HCT116 (cell line): ENCODE results near the gene METTL3. TPM values are rescaled to one million over a fixed set of nuclear protein-coding genes. Genes with fewer than 3 reads are reported as not detected.

Source experiments
- ATAC-seq: fragments of 200-7000 bp; cut with Tn5 transposase; 2 replicates; pipeline ENCODE4 v1.9.1; 2020; ENCODE audit warnings: mild to moderate bottlenecking, moderate library complexity
- BruUV-seq: library from RNA; stranded (reverse); fragments of 400-500 nt; replicated peaks from 2 replicates; lab custom pipeline; 2021; lab: Mats Ljungman, UMichigan
- CTCF ChIA-PET: fragments of 300-600 bp; sonication (Branson Sonifier 250); formaldehyde crosslinking; loops from one replicate; lab custom pipeline; 2021; ENCODE audit warnings: antibody characterized with exemption; lab: Charles Lee
- POLR2A ChIA-PET: fragments of 300-600, 350-600 bp; sonication (Branson Sonifier 250); formaldehyde crosslinking; loops from one replicate; lab custom pipeline; 2021; ENCODE audit warnings: antibody characterized with exemption; lab: Charles Lee
- RAD21 ChIA-PET, 2 experiments: fragments of 300-600 bp; sonication (Branson Sonifier 250); formaldehyde crosslinking; loops; one replicate each; lab custom pipeline; 2023; ENCODE audit warnings: low total read pairs in 2 of 2; ENCODE audit not compliant: uncharacterized antibody in 2 of 2, unreplicated experiment in 2 of 2, low non-redundant PET in 1 of 2; lab: Charles Lee
- DNase-seq: peaks from one replicate; pipeline ENCODE4 v3.0.0-alpha.2; 2010; ENCODE audit warnings: low read depth, low spot score
- H2AFZ ChIP-seq: fragments of 200-600 bp; shearing (Covaris generic), sonication (generic); 2 replicates; pipeline ENCODE4 v1.6.1; 2017; ENCODE audit warnings: low read depth, mixed run types, mixed read lengths, antibody characterized with exemption, low read length; ENCODE audit not compliant: poor library complexity, severe bottlenecking
- H3K27ac ChIP-seq: 2 replicates; pipeline ENCODE4 v1.5.1; 2012; ENCODE audit warnings: low read depth, low read length
- H3K27me3 ChIP-seq: fragments of 200-600 bp; sonication (generic); 2 replicates; pipeline ENCODE4 v1.6.1; 2016; ENCODE audit warnings: mixed run types, low read length, mixed read lengths; ENCODE audit not compliant: insufficient read depth
- H3K36me3 ChIP-seq, 2 experiments: fragments of 200-500 bp in 1 of 2; fragments of 200-600 bp in 1 of 2; sonication (Bioruptor generic) in 1 of 2; sonication (generic) in 1 of 2; 2 replicates each; pipeline versions ENCODE4 v1.5.1 to v1.6.1; 2014 to 2016; ENCODE audit warnings: low read length in 2 of 2, inconsistent platforms in 1 of 2, mixed read lengths in 1 of 2, mixed run types in 1 of 2; ENCODE audit not compliant: insufficient read depth in 2 of 2, control insufficient read depth in 1 of 2
- H3K4me1 ChIP-seq, 2 experiments: fragments of 200-600 bp in 1 of 2; sonication (generic) in 1 of 2; 2 replicates each; pipeline versions ENCODE4 v1.5.1 to v1.6.1; 2012 to 2017; ENCODE audit warnings: low read length in 2 of 2, inconsistent platforms in 1 of 2, mild to moderate bottlenecking in 1 of 2, mixed read lengths in 1 of 2, mixed run types in 1 of 2, moderate library complexity in 1 of 2; ENCODE audit not compliant: insufficient read depth in 2 of 2, control insufficient read depth in 1 of 2
- H3K4me2 ChIP-seq: fragments of 200-600 bp; sonication (generic); 2 replicates; pipeline ENCODE4 v1.6.1; 2017; ENCODE audit warnings: mixed run types, low read length, mixed read lengths
- H3K4me3 ChIP-seq, 2 experiments: fragments of 200-600 bp in 1 of 2; sonication (generic) in 1 of 2; replicated peaks in 1 of 2; 2 replicates each; pipeline ENCODE4 v1.5.1; 2011 to 2016; ENCODE audit warnings: low read length in 2 of 2, control low read depth in 1 of 2, low read depth in 1 of 2, mild to moderate bottlenecking in 1 of 2, mixed read lengths in 1 of 2, mixed run types in 1 of 2
- H3K79me2 ChIP-seq: fragments of 200-600 bp; sonication (generic); 2 replicates; pipeline ENCODE4 v1.6.1; 2017; ENCODE audit warnings: mild to moderate bottlenecking, mixed run types, low read length, moderate library complexity, mixed read lengths; ENCODE audit not compliant: insufficient read depth
- H3K9ac ChIP-seq: fragments of 200-600 bp; sonication (generic); 2 replicates; pipeline ENCODE4 v1.6.1; 2016; ENCODE audit warnings: low read length, mixed read lengths
- H3K9me2 ChIP-seq: fragments of 200-600 bp; sonication (generic), shearing (Covaris generic); 2 replicates; pipeline ENCODE4 v1.6.1; 2017; ENCODE audit warnings: mixed run types, mild to moderate bottlenecking, moderate library complexity; ENCODE audit not compliant: insufficient read depth
- H3K9me3 ChIP-seq, 2 experiments: fragments of 200-500 bp in 1 of 2; fragments of 200-600 bp in 1 of 2; sonication (Bioruptor generic) in 1 of 2; sonication (generic) in 1 of 2; 2 replicates each; pipeline ENCODE4 v1.6.1; 2014 to 2017; ENCODE audit warnings: low read length in 2 of 2, mixed read lengths in 2 of 2, inconsistent platforms in 1 of 2, low read depth in 1 of 2, mild to moderate bottlenecking in 1 of 2, mixed run types in 1 of 2, moderate library complexity in 1 of 2; ENCODE audit not compliant: control insufficient read depth in 1 of 2, insufficient read depth in 1 of 2
- H4K20me1 ChIP-seq: fragments of 200-600 bp; sonication (generic), shearing (Covaris generic); 2 replicates; pipeline ENCODE4 v1.6.1; 2017; ENCODE audit warnings: mixed run types, mild to moderate bottlenecking, moderate library complexity; ENCODE audit not compliant: insufficient read depth
- CEBPB ChIP-seq: IDR thresholded peaks from 2 replicates; pipeline ENCODE4 v1.6.1; 2012; ENCODE audit warnings: low read depth
- EGR1 ChIP-seq: IDR thresholded peaks from 2 replicates; pipeline ENCODE4 v1.6.1; 2012; ENCODE audit warnings: low read depth
- ELF1 ChIP-seq: IDR thresholded peaks from 2 replicates; pipeline ENCODE4 v1.6.1; 2012; ENCODE audit warnings: low read depth, borderline replicate concordance
- EZH2phosphoT487 ChIP-seq: fragments of 200-600 bp; IDR thresholded peaks from 2 replicates; pipeline ENCODE4 v1.6.1; 2018; ENCODE audit warnings: antibody characterized with exemption, borderline replicate concordance
- FOSL1 ChIP-seq: IDR thresholded peaks from 2 replicates; pipeline ENCODE4 v1.6.1; 2012; ENCODE audit warnings: low read depth
- JUND ChIP-seq: IDR thresholded peaks from 2 replicates; pipeline ENCODE4 v1.6.1; 2012
- POLR2A ChIP-seq: IDR thresholded peaks from 2 replicates; pipeline ENCODE4 v1.7.0; 2011; ENCODE audit warnings: borderline replicate concordance; ENCODE audit not compliant: insufficient read depth, insufficient read length; ENCODE audit errors: extremely low read depth
- POLR2AphosphoS5 ChIP-seq: IDR thresholded peaks from 2 replicates; pipeline ENCODE4 v1.6.1; 2011; ENCODE audit warnings: mild to moderate bottlenecking, low read depth, low read length, moderate library complexity
- RAD21 ChIP-seq: IDR thresholded peaks from 2 replicates; pipeline ENCODE4 v1.6.1; 2012; ENCODE audit warnings: low read depth, mild to moderate bottlenecking
- SP1 ChIP-seq: IDR thresholded peaks from 2 replicates; pipeline ENCODE4 v1.6.1; 2012; ENCODE audit warnings: low read depth
- SRF ChIP-seq: IDR thresholded peaks from 2 replicates; pipeline ENCODE4 v1.6.1; 2012; ENCODE audit warnings: low read depth
- TCF7L2 ChIP-seq: IDR thresholded peaks from 2 replicates; pipeline ENCODE4 v1.7.0; 2011; ENCODE audit warnings: borderline replicate concordance, inconsistent platforms; ENCODE audit not compliant: insufficient read depth, insufficient read length; ENCODE audit errors: extremely low read depth
- YY1 ChIP-seq: IDR thresholded peaks from 2 replicates; pipeline ENCODE4 v1.6.1; 2011; ENCODE audit warnings: low read length, low read depth, moderate library complexity, mild to moderate bottlenecking; ENCODE audit not compliant: insufficient replicate concordance; ENCODE audit errors: extremely low read depth
- ZFX ChIP-seq: fragments of 450-650 bp; IDR thresholded peaks from 2 replicates; pipeline ENCODE4 v1.6.1; 2017
- intact Hi-C: fragments of 100-400 bp; cut with micrococcal nuclease; formaldehyde crosslinking; loops from 2 replicates; pipeline ENCODE4 v1.10.0; 2022
- total RNA-seq: library from RNA; stranded (reverse); gene quantifications from one replicate; pipeline ENCODE4 v1.2.1, GENCODE V29; 2021; ENCODE audit not compliant: unreplicated experiment
- TF ChIP-seq, protein P1 (sequence below): IDR thresholded peaks from 2 replicates; pipeline ENCODE4 v1.6.1; 2012; ENCODE audit warnings: low read depth
- TF ChIP-seq, protein P2 (sequence below): IDR thresholded peaks from 2 replicates; pipeline ENCODE4 v1.6.1; 2012
- TF ChIP-seq, protein P3 (sequence below): IDR thresholded peaks from 2 replicates; pipeline ENCODE4 v1.6.1; 2011; ENCODE audit warnings: mild to moderate bottlenecking, low read length, moderate library complexity; ENCODE audit not compliant: insufficient replicate concordance; ENCODE audit errors: extremely low read depth

METTL3 gene
- total RNA-seq, 1 experiment from 2014 or later: 62.3 TPM

DNA sequence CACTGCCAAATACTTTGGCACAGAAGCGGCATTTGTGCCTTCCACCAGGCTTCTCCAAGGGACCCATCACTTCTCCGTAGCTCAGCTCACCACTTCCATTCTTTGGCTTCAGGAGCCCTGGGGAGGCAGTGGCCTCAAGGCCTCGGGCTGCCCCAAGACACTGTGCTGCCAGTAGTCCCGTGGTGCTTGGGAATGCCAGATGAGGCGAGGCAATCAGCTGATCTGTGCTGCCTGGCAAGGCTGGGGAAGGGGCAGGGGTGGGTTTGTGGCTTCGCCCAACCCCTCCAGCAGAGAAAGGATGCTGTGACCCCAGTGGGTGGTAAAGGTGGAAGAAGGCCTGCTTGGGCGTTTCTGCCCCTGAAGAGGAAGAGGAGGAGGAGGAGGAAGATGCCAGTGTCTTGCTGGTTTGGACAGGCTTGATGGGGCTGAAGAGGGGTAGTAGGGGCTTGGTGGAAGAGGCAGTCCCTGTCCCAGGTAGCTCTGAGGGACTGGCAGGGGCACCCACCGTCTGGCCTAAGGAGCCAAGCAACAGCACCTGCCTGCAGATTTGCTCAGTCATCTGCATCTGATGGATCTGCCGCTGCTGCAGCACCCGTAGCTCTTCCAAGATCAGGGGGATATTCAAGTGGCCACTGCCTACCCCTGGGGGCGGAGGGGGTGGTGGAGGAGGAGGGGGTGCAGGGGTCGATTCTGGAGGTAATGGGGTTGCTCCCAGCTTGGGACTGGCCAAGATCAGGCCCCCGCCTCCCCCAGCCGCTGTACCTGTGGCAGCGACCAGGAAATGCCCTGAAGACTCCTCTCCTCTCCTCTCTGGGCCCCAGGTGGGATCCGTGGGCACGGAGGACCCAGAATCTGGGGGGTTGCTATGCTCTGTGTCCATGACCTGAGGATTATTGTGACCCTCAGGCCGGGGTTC lies 13.7 kb upstream of the METTL3 start:
- ATAC-seq (no peak), DNase-seq (no peak)
- Histone ChIP-seq H3K4me1 (peaks cover 0 to 5% of the 10 kb centered on the region in 2 experiments; a peak in 1 of 4 replicates), H3K4me3 (no peak overlapping the region), H3K27ac (no peak overlapping the region), H2AFZ (no peak overlapping the region), H4K20me1 (no peaks in the 10 kb centered on the region), H3K9ac (no peak overlapping the region), H3K9me3 (no peaks in the 10 kb centered on the region), H3K27me3 (peaks cover 9% of the 10 kb centered on the region; the same call in 1 of the 2 replicates), H3K79me2 (no peaks in the 10 kb centered on the region), H3K4me2 (no peak overlapping the region)
- POLR2A ChIA-PET: no interaction called here
- RAD21 ChIA-PET: no interaction called here
- intact Hi-C loops: no loop called here
- no TSS peak for BruUV-seq
- CTCF ChIA-PET: no interaction called here
- TF ChIP-seq CEBPB: no peak
- no peak for TF ChIP-seq RAD21
- TF ChIP-seq, protein P1, sequence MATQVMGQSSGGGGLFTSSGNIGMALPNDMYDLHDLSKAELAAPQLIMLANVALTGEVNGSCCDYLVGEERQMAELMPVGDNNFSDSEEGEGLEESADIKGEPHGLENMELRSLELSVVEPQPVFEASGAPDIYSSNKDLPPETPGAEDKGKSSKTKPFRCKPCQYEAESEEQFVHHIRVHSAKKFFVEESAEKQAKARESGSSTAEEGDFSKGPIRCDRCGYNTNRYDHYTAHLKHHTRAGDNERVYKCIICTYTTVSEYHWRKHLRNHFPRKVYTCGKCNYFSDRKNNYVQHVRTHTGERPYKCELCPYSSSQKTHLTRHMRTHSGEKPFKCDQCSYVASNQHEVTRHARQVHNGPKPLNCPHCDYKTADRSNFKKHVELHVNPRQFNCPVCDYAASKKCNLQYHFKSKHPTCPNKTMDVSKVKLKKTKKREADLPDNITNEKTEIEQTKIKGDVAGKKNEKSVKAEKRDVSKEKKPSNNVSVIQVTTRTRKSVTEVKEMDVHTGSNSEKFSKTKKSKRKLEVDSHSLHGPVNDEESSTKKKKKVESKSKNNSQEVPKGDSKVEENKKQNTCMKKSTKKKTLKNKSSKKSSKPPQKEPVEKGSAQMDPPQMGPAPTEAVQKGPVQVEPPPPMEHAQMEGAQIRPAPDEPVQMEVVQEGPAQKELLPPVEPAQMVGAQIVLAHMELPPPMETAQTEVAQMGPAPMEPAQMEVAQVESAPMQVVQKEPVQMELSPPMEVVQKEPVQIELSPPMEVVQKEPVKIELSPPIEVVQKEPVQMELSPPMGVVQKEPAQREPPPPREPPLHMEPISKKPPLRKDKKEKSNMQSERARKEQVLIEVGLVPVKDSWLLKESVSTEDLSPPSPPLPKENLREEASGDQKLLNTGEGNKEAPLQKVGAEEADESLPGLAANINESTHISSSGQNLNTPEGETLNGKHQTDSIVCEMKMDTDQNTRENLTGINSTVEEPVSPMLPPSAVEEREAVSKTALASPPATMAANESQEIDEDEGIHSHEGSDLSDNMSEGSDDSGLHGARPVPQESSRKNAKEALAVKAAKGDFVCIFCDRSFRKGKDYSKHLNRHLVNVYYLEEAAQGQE: no peak
- TF ChIP-seq, protein P2, sequence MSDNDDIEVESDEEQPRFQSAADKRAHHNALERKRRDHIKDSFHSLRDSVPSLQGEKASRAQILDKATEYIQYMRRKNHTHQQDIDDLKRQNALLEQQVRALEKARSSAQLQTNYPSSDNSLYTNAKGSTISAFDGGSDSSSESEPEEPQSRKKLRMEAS: no peak
- no peak for TF ChIP-seq SP1
- no peak for TF ChIP-seq ZFX
- no peak for TF ChIP-seq ELF1
- TF ChIP-seq EGR1: no peak
- TF ChIP-seq FOSL1: no peak
- TF ChIP-seq EZH2phosphoT487: no peak
- TF ChIP-seq POLR2AphosphoS5: no peak
- TF ChIP-seq JUND: no peak
- no peak for TF ChIP-seq SRF
- no peak for TF ChIP-seq YY1
- TF ChIP-seq, protein P3, sequence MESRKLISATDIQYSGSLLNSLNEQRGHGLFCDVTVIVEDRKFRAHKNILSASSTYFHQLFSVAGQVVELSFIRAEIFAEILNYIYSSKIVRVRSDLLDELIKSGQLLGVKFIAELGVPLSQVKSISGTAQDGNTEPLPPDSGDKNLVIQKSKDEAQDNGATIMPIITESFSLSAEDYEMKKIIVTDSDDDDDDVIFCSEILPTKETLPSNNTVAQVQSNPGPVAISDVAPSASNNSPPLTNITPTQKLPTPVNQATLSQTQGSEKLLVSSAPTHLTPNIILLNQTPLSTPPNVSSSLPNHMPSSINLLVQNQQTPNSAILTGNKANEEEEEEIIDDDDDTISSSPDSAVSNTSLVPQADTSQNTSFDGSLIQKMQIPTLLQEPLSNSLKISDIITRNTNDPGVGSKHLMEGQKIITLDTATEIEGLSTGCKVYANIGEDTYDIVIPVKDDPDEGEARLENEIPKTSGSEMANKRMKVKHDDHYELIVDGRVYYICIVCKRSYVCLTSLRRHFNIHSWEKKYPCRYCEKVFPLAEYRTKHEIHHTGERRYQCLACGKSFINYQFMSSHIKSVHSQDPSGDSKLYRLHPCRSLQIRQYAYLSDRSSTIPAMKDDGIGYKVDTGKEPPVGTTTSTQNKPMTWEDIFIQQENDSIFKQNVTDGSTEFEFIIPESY: no peak
- no peak for TF ChIP-seq TCF7L2
- TF ChIP-seq POLR2A: no peak
- TF ChIP-seq, all 23 proteins: peak for 0
- Histone ChIP-seq H3K36me3 (no peaks in the 10 kb centered on the region), H3K9me2 (no peaks in the 10 kb centered on the region)
